DND-41 (cell line): ENCODE measurements around the gene EFNA2.

Experiments
- CTCF ChIP-seq: IDR thresholded peaks from 2 replicates; pipeline ENCODE4 v1.5.1; 2012; ENCODE audit warnings: borderline replicate concordance, low read length, moderate library complexity, mild to moderate bottlenecking; ENCODE audit not compliant: poor library complexity, severe bottlenecking; ENCODE audit errors: extremely low read depth
- EZH2 ChIP-seq: IDR thresholded peaks from 3 replicates; pipeline ENCODE4 v1.6.1; 2012; ENCODE audit warnings: borderline replicate concordance, low read depth, mild to moderate bottlenecking, moderate library complexity, low read length, inconsistent platforms; ENCODE audit not compliant: severe bottlenecking

GRCh38 chr19:1302533-1303239, 17.0 kb downstream of the EFNA2 start:
- TF ChIP-seq CTCF (no peak), EZH2 (no peak)
